Stomach (tissue), 9 donors: Measurements from ENCODE around the gene STMN3. TPM values are rescaled to one million over a fixed set of nuclear protein-coding genes. Genes with fewer than 3 reads are reported as not detected.
"Not testable (repeated sequence)": the region's sequence is repeated elsewhere in the genome, so short reads cannot be mapped to it uniquely, and the experiment has no call there.

Source experiments
- DNase-seq, 2 donors: peaks; one replicate each; pipeline versions ENCODE4 v3.0.0 to v3.0.0-alpha.2; 2013 to 2019
- H3K27ac ChIP-seq, 5 donors: fragments of 200-600 bp in 4 of 5; sonication (generic) in 4 of 5; one replicate each; pipeline ENCODE4 v1.5.1; 2013 to 2019; ENCODE audit warnings: mild to moderate bottlenecking in 1 of 5, moderate library complexity in 1 of 5
- H3K27me3 ChIP-seq, 3 donors: fragments of 200-600 bp; sonication (generic); one replicate each; pipeline ENCODE4 v1.5.1; 2017 to 2019; ENCODE audit warnings: mixed run types in 1 of 3
- H3K36me3 ChIP-seq, 4 donors: fragments of 200-600 bp; sonication (generic); 1 replicate in 3 of 4; 2 replicates in 1 of 4; pipeline ENCODE4 v1.5.1; 2016 to 2019
- H3K4me1 ChIP-seq, 4 donors: fragments of 200-600 bp; sonication (generic); one replicate each; pipeline ENCODE4 v1.5.1; 2016 to 2019
- H3K4me3 ChIP-seq, 4 donors: fragments of 200-600 bp; sonication (generic) in 3 of 4; one replicate each; pipeline ENCODE4 v1.5.1; 2016 to 2019; ENCODE audit warnings: mild to moderate bottlenecking in 1 of 4
- H3K9me3 ChIP-seq, 4 donors: fragments of 200-600 bp; sonication (generic); one replicate each; pipeline ENCODE4 v1.5.1; 2016 to 2019
- EP300 ChIP-seq: sonication (generic); formaldehyde crosslinking; IDR thresholded peaks from one replicate; pipeline ENCODE4 v1.6.1; 2017; ENCODE audit warnings: antibody characterized with exemption
- POLR2A ChIP-seq, 4 donors: fragments of 450-650 bp; IDR thresholded peaks; one replicate each; pipeline ENCODE4 v1.6.1; 2016; ENCODE audit warnings: antibody characterized with exemption in 4 of 4, control low read depth in 2 of 4, mild to moderate bottlenecking in 1 of 4, moderate library complexity in 1 of 4
- POLR2AphosphoS5 ChIP-seq, 3 donors: sonication (generic); formaldehyde crosslinking; IDR thresholded peaks; one replicate each; pipeline ENCODE4 v1.6.1; 2016; ENCODE audit warnings: antibody characterized with exemption in 3 of 3
- WGBS, 5 donors: extraction: QIAGEN DNeasy Blood & Tissue Kit in 3 of 5; methylation state at CpG; one replicate each; pipeline versions ENCODE4 v1.1.5 to v1.1.7; 2013 to 2018; 5-methylcytosine and 5-hydroxymethylcytosine counted together
- intact Hi-C: fragments of 100-400 bp; cut with DNase I; formaldehyde crosslinking; loops from one replicate; pipeline ENCODE4 v1.15.1; 2023; ENCODE audit warnings: low total_unique reads
- polyA plus RNA-seq, 3 donors: library from polyadenylated mRNA; stranded (reverse); fragments of 200-250 nt; gene quantifications; one replicate each; pipeline ENCODE4 v1.2.3, GENCODE V29; 2013
- total RNA-seq, 5 donors: library from RNA; depleted of rRNA; stranded (reverse); fragments of >200 nt; gene quantifications; one replicate each; pipeline versions ENCODE4 v1.1.0 to v1.2.3, GENCODE V29; 2014 to 2016
- TF ChIP-seq, protein P1 (sequence below), 7 experiments: fragments of 450-650 bp in 4 of 7; fragments of 200-600 bp in 3 of 7; sonication (generic) in 3 of 7; IDR thresholded peaks; one replicate each; pipeline ENCODE4 v1.5.1; 2016 to 2019; ENCODE audit warnings: antibody characterized with exemption in 7 of 7, control low read depth in 2 of 7, mild to moderate bottlenecking in 1 of 7
- donor health status: healthy with polysubstance abuse.
- donor health status: Bipolar disorder and iron deficiency.
- donor health status: healthy.

STMN3 gene
- total and polyA plus RNA-seq, 8 donors = 0.87 to 14.8 (median 12.0) TPM

- 81 to 91% (median 85%) methylated on average over 8 of the region's 8 CpGs for WGBS, 5 donors
- no peak overlapping the region for H3K27ac ChIP-seq
- peaks cover 15 to 42% (median 27%) of the 10 kb centered on the region in 4 donors for H3K4me1 ChIP-seq
- H3K36me3 ChIP-seq = peaks cover 26 to 57% (median 52%) of the 10 kb centered on the region in 4 donors
- TF ChIP-seq POLR2A (IDR thresholded peaks at IDR 0.05) (no peak), POLR2AphosphoS5 (IDR thresholded peaks at IDR 0.05) (no peak), EP300 (no peak)
- TF ChIP-seq, protein P1, sequence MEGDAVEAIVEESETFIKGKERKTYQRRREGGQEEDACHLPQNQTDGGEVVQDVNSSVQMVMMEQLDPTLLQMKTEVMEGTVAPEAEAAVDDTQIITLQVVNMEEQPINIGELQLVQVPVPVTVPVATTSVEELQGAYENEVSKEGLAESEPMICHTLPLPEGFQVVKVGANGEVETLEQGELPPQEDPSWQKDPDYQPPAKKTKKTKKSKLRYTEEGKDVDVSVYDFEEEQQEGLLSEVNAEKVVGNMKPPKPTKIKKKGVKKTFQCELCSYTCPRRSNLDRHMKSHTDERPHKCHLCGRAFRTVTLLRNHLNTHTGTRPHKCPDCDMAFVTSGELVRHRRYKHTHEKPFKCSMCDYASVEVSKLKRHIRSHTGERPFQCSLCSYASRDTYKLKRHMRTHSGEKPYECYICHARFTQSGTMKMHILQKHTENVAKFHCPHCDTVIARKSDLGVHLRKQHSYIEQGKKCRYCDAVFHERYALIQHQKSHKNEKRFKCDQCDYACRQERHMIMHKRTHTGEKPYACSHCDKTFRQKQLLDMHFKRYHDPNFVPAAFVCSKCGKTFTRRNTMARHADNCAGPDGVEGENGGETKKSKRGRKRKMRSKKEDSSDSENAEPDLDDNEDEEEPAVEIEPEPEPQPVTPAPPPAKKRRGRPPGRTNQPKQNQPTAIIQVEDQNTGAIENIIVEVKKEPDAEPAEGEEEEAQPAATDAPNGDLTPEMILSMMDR (IDR thresholded peaks at IDR 0.05) = no peak
- no peak overlapping the region for H3K4me3 ChIP-seq
- H3K9me3 ChIP-seq = no peaks in the 10 kb centered on the region
- intact Hi-C loops = no loop called here
- no peak for DNase-seq
- H3K27me3 ChIP-seq = no peaks in the 10 kb centered on the region
Measured at GRCh38 chr20:63660622-63661021, 7.4 kb upstream of the STMN3 start.

GRCh38 chr20:63660174-63660573 is 7.0 kb upstream of the STMN3 start:
- intact Hi-C loops, H3K4me3 ChIP-seq: not testable (repeated sequence)
- whole genome bisulfite sequencing, 5 donors = 88 to 93% (median 89%) methylated on average over 10 of the region's 10 CpGs

DNA sequence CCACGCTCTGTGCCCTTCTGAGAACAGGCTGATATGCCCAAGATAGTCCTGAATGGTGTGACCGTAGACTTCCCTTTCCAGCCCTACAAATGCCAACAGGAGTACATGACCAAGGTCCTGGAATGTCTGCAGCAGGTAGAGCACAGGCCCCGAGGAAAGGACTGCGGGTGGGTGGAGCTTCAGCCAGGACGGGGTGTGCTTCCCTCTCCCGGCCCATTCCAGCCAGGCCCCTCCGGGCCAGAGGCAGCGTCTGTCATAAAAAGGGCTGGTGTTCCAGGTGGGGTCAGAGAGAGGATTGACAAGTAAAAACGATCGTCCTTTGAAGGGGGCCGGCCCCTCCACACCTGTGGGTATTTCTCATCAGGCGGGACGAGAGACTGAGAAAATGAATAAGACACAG is 6.1 kb upstream of the STMN3 start:
- no peak for TF ChIP-seq EP300
- TF ChIP-seq POLR2A (IDR thresholded peaks at IDR 0.05) = no peak
- TF ChIP-seq, protein P1 (IDR thresholded peaks at IDR 0.05) = no peak
- TF ChIP-seq POLR2AphosphoS5 (IDR thresholded peaks at IDR 0.05) = no peak
- Histone ChIP-seq H3K27me3 (no peaks in the 10 kb centered on the region), H3K27ac (peak overlapping the region in 4 of 5 donors; percentile 85 to 90 (median 90)), H3K4me1 (peaks cover 15 to 36% (median 27%) of the 10 kb centered on the region in 4 donors), H3K4me3 (peak overlapping the region; percentile 72 to 95 (median 84)), H3K9me3 (no peaks in the 10 kb centered on the region), H3K36me3 (peaks cover 26 to 44% (median 42%) of the 10 kb centered on the region in 4 donors)
- DNase-seq = no peak
- WGBS, 5 donors = 48 to 55% (median 52%) methylated on average over 13 of the region's 13 CpGs
- intact Hi-C loops = no loop called here

More at GRCh38 chr20:63660174-63660573, 7.0 kb upstream of the STMN3 start:
- peaks cover 15 to 42% (median 27%) of the 10 kb centered on the region in 4 donors for H3K4me1 ChIP-seq
- peaks cover 26 to 52% (median 49%) of the 10 kb centered on the region in 4 donors for H3K36me3 ChIP-seq
- not testable (repeated sequence) for H3K9me3 ChIP-seq, DNase-seq, H3K27ac ChIP-seq, H3K27me3 ChIP-seq

GRCh38 chr20:63658749-63659187 is 5.5 kb upstream of the STMN3 start:
- DNase-seq = no peak
- 0 to 4% (median 1%) methylated on average over 13 to 25 of the region's 25 CpGs for WGBS, 5 donors
- H3K36me3 ChIP-seq = peaks cover 24 to 39% (median 36%) of the 10 kb centered on the region in 4 donors
- intact Hi-C loops = no loop called here
- TF ChIP-seq POLR2A (IDR thresholded peaks at IDR 0.05) (no peak), EP300 (no peak), POLR2AphosphoS5 (IDR thresholded peaks at IDR 0.05) (no peak)
- TF ChIP-seq, protein P1 (IDR thresholded peaks at IDR 0.05) = no peak
- peak overlapping the region; percentile 72 to 95 (median 84) for H3K4me3 ChIP-seq
- H3K4me1 ChIP-seq = peaks cover 20 to 42% (median 30%) of the 10 kb centered on the region in 4 donors
- H3K27me3 ChIP-seq = peaks cover 0 to 5% (median 0%) of the 10 kb centered on the region in 3 donors
- no peaks in the 10 kb centered on the region for H3K9me3 ChIP-seq
- H3K27ac ChIP-seq = peak overlapping the region; percentile 71 to 90 (median 89)
